ENCODE results near the gene XIST. TPM values are rescaled to one million over a fixed set of nuclear protein-coding genes. Genes with fewer than 3 reads are reported as not detected.

XIST gene
- total RNA-seq (2021; fragmentation: NEBNext Ultra II Directional; extraction: Animal tissue kit (Norgen Biotek cat#: 25700)), result 0.04 and 0.19 TPM in 2 replicates
- 0.06 TPM in 2 replicates for polyA plus RNA-seq (2011; rRNA removed)
- polyA plus RNA-seq (2011; cell fraction: cytosol; rRNA removed), result 0.45 TPM
- 0.67 TPM for polyA plus RNA-seq (2011; cell fraction: nucleus; rRNA removed)
- 0.04 to 0.10 TPM (median 0.07 TPM) in 4 replicates for polyA plus RNA-seq (2012, experiment 1 of 2)
- not detected for polyA plus RNA-seq (2012, experiment 2 of 2)
- 0.12 TPM for polyA plus RNA-seq (2013, experiment 1 of 2)
- 0.09 TPM for polyA plus RNA-seq (2013, experiment 2 of 2)
- polyA minus RNA-seq (2011; rRNA and poly(A)+ RNA removed), result 0.24 and 0.66 TPM in 2 replicates
- not detected for polyA minus RNA-seq (2011; cell fraction: cytosol; rRNA and poly(A)+ RNA removed)
- polyA minus RNA-seq (2011; cell fraction: nucleus; rRNA and poly(A)+ RNA removed), result 0.60 TPM
- long read RNA-seq, experiment 1, result 0 reads
- long read RNA-seq, experiment 2, result 0 reads

DNA sequence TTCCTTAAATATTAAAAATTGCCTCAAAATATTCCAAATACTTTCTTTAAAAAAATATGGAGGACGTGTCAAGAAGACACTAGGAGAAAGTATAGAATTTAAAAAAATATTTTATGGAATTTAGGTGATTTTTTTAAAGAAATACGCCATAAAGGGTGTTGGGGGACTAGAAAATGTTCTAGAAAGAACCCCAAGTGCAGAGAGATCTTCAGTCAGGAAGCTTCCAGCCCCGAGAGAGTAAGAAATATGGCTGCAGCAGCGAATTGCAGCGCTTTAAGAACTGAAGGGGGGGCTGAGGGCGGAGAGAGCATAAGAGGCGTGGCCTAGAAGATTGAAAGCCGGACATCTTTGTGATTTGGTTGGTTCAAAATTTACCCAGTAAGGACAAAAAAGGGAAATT lies at the start of gene XIST:
Gene XIST (minus strand): TSS at position 248 of the 400 bp plus-strand sequence.
- Histone ChIP-seq H3K56ac (replicated peaks; ENCODE audit: insufficient read length, low read depth, low read length) (no peak within 1 kb of the TSS), H2BK5ac (ENCODE audit: low read depth, low read length) (no peak within 1 kb of the TSS), H2BK15ac (ENCODE audit: low read length) (no peak within 1 kb of the TSS), H3K9ac (replicated peaks in 1 of 4; ENCODE audit: extremely low read depth in 1 of 4, low read depth in 3 of 4, low read length in 3 of 4) (no peak within 1 kb of the TSS), H3K36me3 (ENCODE audit: control insufficient read depth in 2 of 4, insufficient read depth in 4 of 4, low read length in 3 of 4) (no peaks in the 10 kb centered on the region; a peak in 1 of 8 replicates), H3K18ac (ENCODE audit: extremely low read depth, low read length) (no peak within 1 kb of the TSS; the same call in 1 of the 2 replicates), H2BK12ac (ENCODE audit: low read depth, low read length) (no peak within 1 kb of the TSS), H3K23ac (ENCODE audit: insufficient read length) (no peak within 1 kb of the TSS), H3K4me3 (ENCODE audit: extremely low read depth in 1 of 4, insufficient read depth in 2 of 4, low read depth in 3 of 4, low read length in 4 of 4) (no peak within 1 kb of the TSS), H3K14ac (ENCODE audit: insufficient read length) (no peak within 1 kb of the TSS), H3K4me1 (replicated peaks in 1 of 4; ENCODE audit: control insufficient read depth in 3 of 4, insufficient read depth in 4 of 4, low read length in 3 of 4) (peaks cover 0 to 7% (median 0%) of the 10 kb centered on the region in 4 experiments; a peak in 1 of 7 replicates), H4K8ac (ENCODE audit: extremely low read depth, insufficient read depth, low read length) (no peak within 1 kb of the TSS), H3K79me1 (ENCODE audit: low read depth, low read length) (no peaks in the 10 kb centered on the region), H2BK120ac (replicated peaks; ENCODE audit: low read depth, low read length) (no peak within 1 kb of the TSS), H2BK20ac (ENCODE audit: low read length) (no peak within 1 kb of the TSS), H3K27me3 (replicated peaks in 1 of 4; ENCODE audit: control insufficient read depth in 3 of 4, extremely low read depth in 1 of 4, insufficient read depth in 3 of 4, low read length in 3 of 4) (no peaks in the 10 kb centered on the region), H2AFZ (ENCODE audit: low read length) (no peak within 1 kb of the TSS), H3K27ac (ENCODE audit: low read depth, low read length) (no peak within 1 kb of the TSS), H4K91ac (replicated peaks; ENCODE audit: insufficient read length, low read length) (no peak within 1 kb of the TSS), H4K5ac (ENCODE audit: insufficient read length, low read depth, low read length) (no peak within 1 kb of the TSS), H3K4me2 (ENCODE audit: insufficient read depth in 1 of 2, low read depth in 2 of 2, low read length in 2 of 2) (no peak within 1 kb of the TSS), H3K4ac (replicated peaks; ENCODE audit: insufficient read length, low read depth, low read length) (no peak within 1 kb of the TSS), H4K20me1 (replicated peaks in 1 of 2; ENCODE audit: control insufficient read depth in 1 of 2, insufficient read depth in 2 of 2, low read length in 2 of 2) (no peaks in the 10 kb centered on the region), H3K23me2 (ENCODE audit: low read depth, low read length) (no peaks in the 10 kb centered on the region), H3K79me2 (ENCODE audit: control insufficient read depth in 1 of 2, insufficient read depth in 2 of 2, low read length in 2 of 2) (no peaks in the 10 kb centered on the region), H3K9me3 (ENCODE audit: insufficient read depth in 2 of 2, low read depth in 1 of 2, low read length in 1 of 2) (peaks cover 17 to 24% of the 10 kb centered on the region in 2 experiments), H2AK5ac (ENCODE audit: low read depth, low read length) (no peak within 1 kb of the TSS)
- ChIA-PET POLR2A (ENCODE audit: partially characterized antibody) (no interaction called here), CTCF (ENCODE audit: partially characterized antibody) (no interaction called here)
- FAIRE-seq (no peak), DNase-seq (ENCODE audit: low read depth in 1 of 2, low spot score in 2 of 2) (no peak)
- 90% methylated on average over 8 of the region's 8 CpGs; no CpG with 5 or more reads in 1 of the 2 experiments for WGBS, 2 experiments (ENCODE audit: extremely low coverage in 1 of 2, insufficient coverage in 1 of 2, insufficient read length in 1 of 2, insufficient replicate concordance in 2 of 2, low coverage in 1 of 2, low lambda C conversion rate in 2 of 2, missing lambda C conversion rate in 1 of 2)
- TF ChIP-seq JUND (IDR thresholded peaks at IDR 0.05; ENCODE audit: low read length), result no peak
- no peak for TF ChIP-seq CBX5 (IDR thresholded peaks at IDR 0.05; ENCODE audit: low read depth, low read length)
- no peak for TF ChIP-seq SAP30 (IDR thresholded peaks at IDR 0.05; ENCODE audit: insufficient read depth, insufficient replicate concordance, low read length)
- no peak for TF ChIP-seq SP1 (IDR thresholded peaks at IDR 0.05; ENCODE audit: low read depth, low read length)
- TF ChIP-seq TEAD4 (IDR thresholded peaks at IDR 0.05; ENCODE audit: low read depth, low read length), result no peak
- TF ChIP-seq YY1 (IDR thresholded peaks at IDR 0.05; ENCODE audit: low read depth, low read length), result no peak
- no peak for TF ChIP-seq RNF2 (IDR thresholded peaks at IDR 0.05; ENCODE audit: borderline replicate concordance, low read depth, low read length, missing control alignments, poor library complexity, severe bottlenecking)
- no peak for TF ChIP-seq SP2 (IDR thresholded peaks at IDR 0.05; ENCODE audit: low read length)
- TF ChIP-seq RFX5 (IDR thresholded peaks at IDR 0.05; ENCODE audit: borderline replicate concordance, low read depth, low read length), result no peak
- no peak for TF ChIP-seq POU5F1 (IDR thresholded peaks at IDR 0.05; ENCODE audit: low read depth, low read length)
- TF ChIP-seq SIRT6 (IDR thresholded peaks at IDR 0.05; ENCODE audit: low read length), result no peak
- TF ChIP-seq, protein P1, sequence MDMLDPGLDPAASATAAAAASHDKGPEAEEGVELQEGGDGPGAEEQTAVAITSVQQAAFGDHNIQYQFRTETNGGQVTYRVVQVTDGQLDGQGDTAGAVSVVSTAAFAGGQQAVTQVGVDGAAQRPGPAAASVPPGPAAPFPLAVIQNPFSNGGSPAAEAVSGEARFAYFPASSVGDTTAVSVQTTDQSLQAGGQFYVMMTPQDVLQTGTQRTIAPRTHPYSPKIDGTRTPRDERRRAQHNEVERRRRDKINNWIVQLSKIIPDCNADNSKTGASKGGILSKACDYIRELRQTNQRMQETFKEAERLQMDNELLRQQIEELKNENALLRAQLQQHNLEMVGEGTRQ (IDR thresholded peaks at IDR 0.05; ENCODE audit: low read length), result no peak
